T-helper 2 cell treated with Interferon-gamma antibody and Interleukin-4, amounts not matched to agents 100 ng/mL and 5 ng/mL, for 36 hours (primary cell): Measurements from ENCODE around the gene PLCB1. TPM values are rescaled to one million over a fixed set of nuclear protein-coding genes. Genes with fewer than 3 reads are reported as not detected.
"Not testable (repeated sequence)": the region's sequence is repeated elsewhere in the genome, so short reads cannot be mapped to it uniquely, and the experiment has no call there.

ENCODE experiments used
- intact Hi-C: fragments of 100-400 bp; cut with micrococcal nuclease; formaldehyde crosslinking; loops from one replicate; pipeline ENCODE4 v1.15.1; 2023
- total RNA-seq: library from RNA; stranded (reverse); gene quantifications from 2 replicates; pipeline ENCODE4 v1.2.3, GENCODE V29; 2022

PLCB1 gene
- total RNA-seq, 1 donor from 2014 or later: 0.75 TPM

DNA sequence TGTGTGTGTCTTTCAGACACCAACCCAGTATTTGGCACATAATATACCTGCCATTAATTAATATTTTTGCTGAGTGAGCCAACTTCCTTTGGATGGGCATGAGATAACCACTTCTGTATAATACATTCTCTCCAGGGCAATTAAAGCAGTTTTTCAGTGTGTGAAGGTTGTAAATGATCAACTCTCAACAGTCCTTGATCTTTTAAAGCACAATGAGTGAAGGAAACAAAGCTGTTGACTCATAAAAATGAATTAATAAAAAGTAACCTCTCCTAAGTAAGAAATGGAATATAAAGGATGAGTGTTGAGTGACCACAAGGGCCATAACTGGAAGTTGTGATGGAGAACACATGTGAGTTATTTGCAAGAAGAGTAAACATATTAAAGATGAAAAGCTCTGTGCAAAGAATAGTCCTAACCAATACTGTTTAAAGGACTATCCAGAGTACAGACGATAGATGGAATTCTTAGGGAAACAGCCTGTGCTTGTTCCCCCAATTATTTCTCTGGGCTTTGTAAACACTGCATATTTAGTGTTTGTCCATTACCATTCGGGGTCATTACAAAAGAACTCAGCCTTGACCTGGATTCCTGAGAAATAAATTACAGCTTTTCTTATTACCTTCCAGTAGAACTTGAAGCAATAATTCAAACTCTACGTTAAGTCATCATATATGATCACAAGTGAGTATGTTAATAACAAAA lies 446.2 kb downstream of the PLCB1 start:
- intact Hi-C loops: no loop called here

DNA sequence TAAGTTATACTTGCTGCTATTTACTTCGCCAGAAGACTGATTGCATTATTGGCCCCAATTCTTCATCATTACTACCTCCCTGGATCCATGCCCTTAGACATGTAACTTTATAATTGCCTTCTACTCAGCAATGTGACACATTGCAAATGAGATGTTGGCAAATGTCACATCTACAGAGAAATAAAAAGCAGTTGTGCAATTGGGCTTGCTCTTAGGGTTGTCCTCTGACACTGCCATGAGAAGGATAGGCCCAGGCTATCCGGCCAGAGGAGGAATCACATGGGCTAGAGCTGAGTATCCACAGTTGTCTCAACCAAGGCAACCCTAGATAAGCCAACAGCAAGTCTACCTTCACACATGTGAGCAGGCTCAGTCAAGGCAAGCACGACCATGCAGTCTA lies 447.0 kb downstream of the PLCB1 start:
- intact Hi-C loops: no loop called here

DNA sequence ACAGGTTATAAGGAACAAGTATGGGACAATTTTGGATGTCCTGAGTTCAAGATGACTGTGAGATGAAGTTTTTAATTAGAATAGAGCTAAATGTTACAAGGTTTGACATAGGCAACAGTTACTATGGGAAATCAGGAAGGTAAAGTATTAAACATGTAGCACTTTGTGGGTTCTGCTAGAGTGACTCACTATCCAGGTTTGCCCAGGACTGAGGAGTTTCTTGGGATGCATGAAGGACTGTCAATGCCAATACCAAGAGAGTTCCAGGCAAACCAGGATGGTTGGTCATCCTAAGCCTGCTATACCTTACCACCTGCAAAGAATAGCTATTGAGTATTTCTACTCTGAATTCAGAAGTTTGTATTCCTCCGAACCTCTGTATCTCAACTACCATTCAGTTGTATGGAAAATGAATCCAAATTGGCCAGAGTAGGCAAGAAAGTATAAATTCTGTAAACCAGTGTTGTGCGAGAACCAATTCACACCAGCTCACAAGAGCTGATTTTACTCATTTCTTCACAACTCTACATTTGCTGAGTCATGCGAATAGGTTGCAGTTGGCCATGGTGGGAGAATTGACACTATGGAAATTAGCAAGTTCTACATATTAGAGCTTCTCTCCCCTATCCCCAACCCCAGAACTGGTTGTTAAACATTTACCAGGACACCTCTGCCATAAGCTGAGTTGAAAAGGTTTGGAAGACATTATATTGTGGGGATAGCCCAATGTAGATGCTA lies 449.5 kb downstream of the PLCB1 start:
- intact Hi-C loops: no loop called here

DNA sequence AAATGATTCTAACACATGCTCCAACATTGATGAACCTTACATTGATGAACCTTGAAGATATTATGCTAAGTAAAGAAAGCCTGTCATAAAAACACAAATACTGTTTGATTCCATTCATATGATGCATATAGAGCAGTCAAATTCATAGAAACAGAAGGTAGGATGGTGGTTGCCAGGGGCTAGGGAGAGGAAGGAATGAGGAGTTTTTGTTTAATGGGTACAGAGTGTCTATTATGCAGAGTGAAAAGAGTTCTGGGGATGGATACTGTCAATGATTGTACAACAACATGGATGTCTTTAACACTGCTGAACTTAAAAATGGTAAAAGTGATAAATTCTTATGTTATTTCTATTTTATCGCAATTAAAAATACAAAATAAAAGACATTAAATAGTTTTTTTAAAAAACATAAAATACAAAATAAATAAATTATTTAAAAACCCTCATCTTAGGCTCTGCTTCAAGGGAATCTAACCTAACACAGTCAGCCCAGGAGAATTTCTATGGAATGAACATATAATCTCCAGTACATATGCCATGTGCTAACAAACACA lies 451.0 kb downstream of the PLCB1 start:
- intact Hi-C loops: no loop called here

GRCh38 chr20:8583566-8584043 lies 451.5 kb downstream of the PLCB1 start:
- intact Hi-C loops: no loop called here

GRCh38 chr20:8587251-8587650 lies 455.2 kb downstream of the PLCB1 start:
- intact Hi-C loops: no loop called here

DNA sequence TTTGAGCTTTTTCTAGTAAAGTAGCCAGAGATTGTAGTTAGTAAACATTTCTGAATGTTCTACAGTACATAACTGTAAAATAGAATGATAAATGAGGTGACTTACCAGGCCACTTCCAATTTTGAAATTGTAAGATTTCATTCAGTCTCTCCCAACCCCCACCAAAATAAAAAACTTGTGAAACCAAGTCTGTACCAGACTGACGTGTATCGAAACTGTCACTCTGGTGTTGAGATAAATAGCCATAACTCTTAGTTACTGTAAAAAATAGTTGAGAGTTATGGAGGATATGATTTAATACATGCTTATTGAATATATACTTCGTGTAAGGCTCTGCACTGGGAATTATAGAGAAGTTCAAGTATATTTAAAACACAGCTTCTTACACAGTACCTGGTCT lies 455.7 kb downstream of the PLCB1 start:
- intact Hi-C loops: no loop called here

DNA sequence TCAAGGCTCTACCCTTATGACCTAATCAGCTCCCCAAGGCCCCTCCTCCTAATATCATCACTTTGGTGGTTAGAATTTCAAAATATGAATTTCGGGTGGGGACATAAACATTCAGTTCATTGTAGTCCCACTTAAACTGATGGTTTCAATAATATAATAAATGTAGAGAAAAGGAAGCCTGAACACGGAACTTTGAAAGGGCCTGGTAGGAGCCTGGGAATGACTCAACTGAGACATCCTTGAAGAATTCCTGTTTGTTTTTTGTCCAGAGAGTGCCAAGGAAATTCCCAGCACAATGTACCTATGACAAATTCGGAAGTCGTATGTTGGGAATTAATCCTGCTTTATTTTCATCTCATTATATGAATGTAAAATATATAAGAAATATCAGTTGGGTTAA lies 457.9 kb downstream of the PLCB1 start:
- intact Hi-C loops: no loop called here

- intact Hi-C loops: not testable (repeated sequence)
Observed at GRCh38 chr20:8600910-8601541, 469.0 kb downstream of the PLCB1 start.

DNA sequence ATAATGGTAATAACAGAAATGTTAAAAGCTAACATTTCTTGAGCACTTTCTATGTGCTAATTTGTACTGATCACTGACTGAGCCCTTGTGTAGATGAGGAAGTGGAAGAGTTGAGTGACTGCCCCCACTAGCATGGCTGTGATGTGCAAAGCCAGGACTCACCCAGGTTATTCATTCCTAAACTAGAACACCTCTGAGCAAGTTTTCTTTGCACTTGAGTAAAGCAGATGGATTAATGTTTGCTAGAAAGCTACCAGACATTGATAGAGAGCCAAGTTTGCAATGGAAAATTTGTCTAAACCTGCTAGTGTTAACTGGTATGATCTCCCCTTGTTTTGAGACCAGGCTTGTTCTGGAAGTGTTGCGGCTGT lies 469.5 kb downstream of the PLCB1 start:
- intact Hi-C loops: no loop called here

DNA sequence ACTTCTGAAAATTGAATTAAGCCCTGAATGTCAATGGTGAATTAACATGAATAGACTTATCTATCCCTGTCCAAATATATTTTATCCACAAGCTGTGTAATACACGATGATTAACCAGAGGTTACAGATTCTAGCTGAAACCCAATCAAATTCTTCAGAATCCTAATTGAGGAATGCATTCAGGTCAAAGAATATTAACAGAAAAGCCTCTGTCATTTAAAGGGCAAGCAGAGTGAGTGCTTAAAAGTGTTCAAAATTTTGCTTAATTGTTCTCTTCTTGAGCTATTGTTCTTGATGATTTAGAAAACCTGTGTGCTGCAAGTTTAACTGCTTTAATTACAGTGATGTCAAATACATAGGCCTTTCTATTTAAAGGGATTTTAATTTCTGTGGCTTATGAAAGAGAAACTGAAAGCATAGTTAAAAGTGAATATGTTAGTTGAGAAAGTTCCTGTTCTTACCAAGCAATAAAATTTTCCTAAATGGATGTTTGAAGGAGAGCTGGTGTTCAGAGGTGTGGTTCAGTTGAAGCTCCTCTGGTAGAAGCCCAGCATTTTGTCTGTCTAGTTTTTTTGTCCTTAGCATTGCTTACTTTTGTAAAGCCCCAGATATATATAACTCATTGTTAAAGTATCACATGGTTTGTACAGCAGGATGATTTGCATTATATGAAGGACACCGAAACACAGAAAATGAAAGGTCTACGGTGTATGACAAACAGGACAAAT lies 470.5 kb downstream of the PLCB1 start:
- intact Hi-C loops: no loop called here

DNA sequence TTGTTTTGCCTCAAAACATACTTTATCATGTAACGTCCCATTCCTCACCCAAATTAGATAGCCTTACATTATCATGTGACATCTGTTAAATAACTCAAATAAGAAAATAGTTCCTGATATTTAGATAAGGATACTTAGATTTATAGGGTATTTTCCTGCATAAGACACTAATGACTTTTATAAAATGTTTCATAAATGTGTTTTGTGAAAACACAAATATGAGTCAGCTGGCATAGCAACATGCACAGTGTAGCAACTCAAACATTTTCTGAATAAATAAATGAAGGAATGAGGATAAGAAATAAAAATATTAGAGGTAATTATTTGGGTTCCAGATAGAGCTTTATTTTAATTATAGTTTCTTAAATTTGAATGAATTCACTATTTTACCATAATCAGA lies 476.4 kb downstream of the PLCB1 start:
- intact Hi-C loops: no loop called here

GRCh38 chr20:8616792-8617191 lies 484.7 kb downstream of the PLCB1 start:
- intact Hi-C loops: no loop called here

DNA sequence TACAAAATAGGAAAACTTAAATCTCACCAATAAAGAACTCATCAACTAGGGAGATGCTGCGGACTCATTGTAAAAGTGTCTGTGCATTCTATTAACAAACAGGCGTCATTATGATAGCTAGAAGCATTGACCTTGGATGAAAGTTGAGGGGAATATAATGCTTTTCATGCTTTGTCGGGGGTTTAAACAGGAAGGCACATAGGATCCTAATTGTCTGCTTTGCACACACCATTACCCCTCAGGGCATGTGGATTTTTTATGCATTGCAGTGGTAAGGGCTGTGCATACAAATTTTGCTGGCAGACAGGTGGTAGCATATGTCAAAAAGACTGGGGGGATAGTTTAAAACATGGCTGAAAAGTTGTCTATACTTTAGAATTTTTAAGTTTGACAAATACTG lies 488.9 kb downstream of the PLCB1 start:
- intact Hi-C loops: no loop called here

DNA sequence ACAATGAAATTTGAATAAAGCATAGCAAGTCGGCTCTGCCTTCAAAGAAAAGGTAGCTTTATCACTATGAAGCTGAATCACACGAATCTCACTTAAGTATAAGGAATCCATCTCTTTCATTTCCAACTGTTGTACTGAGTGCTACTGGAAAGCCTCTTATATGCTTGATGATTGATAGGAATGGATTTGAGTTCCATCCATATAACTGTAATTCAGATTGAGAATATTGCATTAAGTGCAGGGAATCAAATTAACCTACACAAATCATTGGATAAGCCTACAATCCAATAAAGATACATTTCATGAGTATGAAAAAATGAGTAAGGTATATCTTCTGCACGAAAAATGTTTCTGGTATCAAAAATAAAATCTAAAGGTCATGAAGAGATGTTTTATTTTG lies 492.0 kb downstream of the PLCB1 start:
- intact Hi-C loops: no loop called here

GRCh38 chr20:8624616-8625015 lies 492.6 kb downstream of the PLCB1 start:
- intact Hi-C loops: no loop called here

DNA sequence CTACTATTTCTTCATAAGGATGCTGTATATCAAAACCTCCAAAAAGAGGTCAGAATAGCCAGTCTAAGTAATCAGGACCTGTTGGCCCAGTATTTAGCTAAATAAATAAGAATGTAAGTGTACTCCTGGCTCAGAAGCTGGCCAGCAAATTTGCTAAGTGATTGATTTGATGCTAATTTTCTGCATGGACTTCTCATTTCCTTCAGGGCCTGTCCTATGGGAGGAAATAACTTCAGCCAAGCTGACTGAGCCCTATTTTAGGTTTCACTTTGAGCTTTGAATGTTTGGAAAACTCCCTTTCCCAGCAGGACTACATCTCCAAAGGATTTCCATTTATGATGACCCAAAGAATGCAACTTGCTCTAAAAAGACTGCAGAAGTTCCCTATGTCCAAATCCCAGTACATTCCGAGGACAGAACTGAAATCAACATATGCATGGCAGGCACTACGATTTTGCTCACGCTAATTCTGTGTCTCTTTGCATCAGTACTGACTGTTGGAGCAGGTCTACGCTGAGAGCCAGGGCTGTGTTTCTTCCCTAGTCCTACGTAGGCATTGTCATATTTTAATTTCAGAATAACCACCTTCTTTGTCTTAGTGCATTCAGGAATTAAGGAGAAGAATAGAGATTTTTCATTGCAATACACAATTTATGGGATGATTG lies 495.4 kb downstream of the PLCB1 start:
- intact Hi-C loops: no loop called here

DNA sequence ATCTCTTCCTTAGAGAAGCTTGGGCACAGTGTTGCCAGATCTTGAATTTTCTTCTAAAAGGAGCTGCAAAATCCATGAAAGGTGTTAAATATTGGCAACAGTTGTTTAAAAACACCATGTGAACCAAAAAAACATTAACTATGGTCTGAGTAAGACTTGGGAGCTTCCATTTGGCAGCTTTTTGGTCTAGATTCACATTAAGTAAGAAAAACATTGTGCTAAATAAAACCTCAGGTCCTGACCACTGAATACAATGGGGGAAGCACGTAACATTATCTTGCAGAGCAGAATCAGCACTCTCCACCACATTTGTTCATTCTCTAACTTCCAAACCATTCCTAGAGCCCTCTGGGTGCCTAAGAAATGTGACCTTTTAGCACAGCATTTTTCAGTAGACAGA lies 499.2 kb downstream of the PLCB1 start:
- intact Hi-C loops: no loop called here

DNA sequence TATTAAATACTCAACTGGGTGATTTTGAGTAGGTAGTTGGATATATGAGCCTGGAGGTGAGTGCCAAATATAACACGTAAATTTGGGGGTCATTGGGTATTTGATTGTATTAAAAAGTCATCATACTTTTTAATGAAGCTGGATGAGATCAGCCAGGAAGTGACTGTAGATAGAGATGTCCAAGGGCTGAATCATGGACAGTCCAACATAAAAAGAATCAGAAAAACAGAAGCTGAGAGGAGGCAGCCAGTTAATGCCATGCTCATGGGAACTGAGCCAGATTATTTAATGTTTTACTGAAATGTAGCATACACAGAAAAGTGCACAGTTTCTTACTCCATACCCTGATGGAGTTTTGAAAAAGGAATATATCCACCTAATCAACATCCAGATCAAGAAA lies 501.3 kb downstream of the PLCB1 start:
- intact Hi-C loops: no loop called here

- intact Hi-C loops: no loop called here
Observed at GRCh38 chr20:8635048-8635572, 503.0 kb downstream of the PLCB1 start.

DNA sequence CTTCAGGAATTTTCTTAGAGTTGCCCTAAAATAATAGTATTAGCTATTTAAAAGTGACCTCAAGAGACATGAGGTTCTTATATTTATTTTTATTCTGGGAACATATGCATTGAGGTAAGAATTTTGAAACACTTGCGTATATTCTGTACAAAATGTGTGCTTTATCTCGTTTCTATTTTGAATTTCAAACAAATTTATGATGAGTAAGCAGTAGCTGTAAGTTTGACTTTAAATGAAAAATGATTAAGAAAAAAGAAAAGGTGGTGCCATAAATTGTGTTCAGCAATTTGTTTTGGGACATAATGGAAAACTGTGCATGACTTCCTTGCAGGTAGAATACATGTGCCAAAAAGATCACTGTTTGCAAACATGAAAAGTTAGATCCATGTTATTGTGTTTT lies 503.8 kb downstream of the PLCB1 start:
- intact Hi-C loops: no loop called here
